GM23338 (cell line): Measurements from ENCODE around the gene TMEM132A. TPM values are rescaled to one million over a fixed set of nuclear protein-coding genes. Genes with fewer than 3 reads are reported as not detected.

Experiments used
- ATAC-seq: fragments of 200-7000 bp; cut with Tn5 transposase; 3 replicates; pipeline ENCODE4 v1.9.1; 2020
- DNase-seq: peaks from one replicate; pipeline ENCODE4 v3.0.0-alpha.2; 2015; ENCODE audit warnings: low spot score
- H2AFZ ChIP-seq: fragments of 200-600 bp; sonication (generic); 2 replicates; pipeline ENCODE4 v1.8.0; 2016; ENCODE audit warnings: antibody characterized with exemption, mild to moderate bottlenecking, moderate library complexity
- H3F3A ChIP-seq: fragments of 200-600 bp; sonication (generic); replicated peaks from 2 replicates; pipeline ENCODE4 v1.8.0; 2017; ENCODE audit warnings: antibody characterized with exemption, mixed run types, low read depth
- H3K27ac ChIP-seq: fragments of 200-600 bp; sonication (generic); 2 replicates; pipeline ENCODE4 v1.6.1; 2016; ENCODE audit warnings: low read depth
- H3K27me3 ChIP-seq: fragments of 200-600 bp; sonication (generic); 2 replicates; pipeline ENCODE4 v1.8.0; 2016; ENCODE audit warnings: mild to moderate bottlenecking, mixed run types, moderate library complexity; ENCODE audit not compliant: insufficient read depth
- H3K36me3 ChIP-seq: fragments of 200-600 bp; sonication (generic); 2 replicates; pipeline ENCODE4 v1.8.0; 2016; ENCODE audit warnings: mild to moderate bottlenecking; ENCODE audit not compliant: insufficient read depth
- H3K4me1 ChIP-seq: fragments of 200-600 bp; sonication (generic); 2 replicates; pipeline ENCODE4 v1.8.0; 2016; ENCODE audit warnings: mild to moderate bottlenecking, moderate library complexity; ENCODE audit not compliant: insufficient read depth
- H3K4me2 ChIP-seq: fragments of 200-600 bp; sonication (generic); 2 replicates; pipeline ENCODE4 v1.7.1; 2017; ENCODE audit warnings: mixed run types
- H3K4me3 ChIP-seq: fragments of 200-600 bp; sonication (generic); 2 replicates; pipeline ENCODE4 v1.6.1; 2016; ENCODE audit warnings: mixed run types
- H3K79me2 ChIP-seq: fragments of 200-600 bp; sonication (generic); replicated peaks from 2 replicates; pipeline ENCODE4 v1.8.0; 2017; ENCODE audit warnings: mild to moderate bottlenecking; ENCODE audit not compliant: insufficient read depth
- H3K9me2 ChIP-seq: fragments of 200-600 bp; sonication (generic); 2 replicates; pipeline ENCODE4 v1.8.0; 2017; ENCODE audit not compliant: insufficient read depth
- H4K20me1 ChIP-seq: fragments of 200-600 bp; sonication (generic); replicated peaks from 2 replicates; pipeline ENCODE4 v1.8.0; 2017; ENCODE audit warnings: mild to moderate bottlenecking; ENCODE audit not compliant: insufficient read depth
- H3K27ac Mint-ChIP-seq: 2 replicates; pipeline ENCODE4 v1.8.0; 2020; ENCODE audit warnings: inconsistent platforms, mild to moderate bottlenecking, moderate library complexity, mixed read lengths
- H3K27me3 Mint-ChIP-seq: 3 replicates; pipeline ENCODE4 v1.8.0; 2022; ENCODE audit warnings: low read depth, mild to moderate bottlenecking, moderate library complexity, mixed read lengths, inconsistent platforms; ENCODE audit not compliant: insufficient read depth, poor library complexity
- H3K36me3 Mint-ChIP-seq: 3 replicates; pipeline ENCODE4 v1.8.0; 2021; ENCODE audit warnings: low read depth, mild to moderate bottlenecking, inconsistent platforms, moderate library complexity, mixed read lengths
- H3K4me1 Mint-ChIP-seq: 3 replicates; pipeline ENCODE4 v1.8.0; 2020; ENCODE audit warnings: mild to moderate bottlenecking, inconsistent platforms, mixed read lengths
- H3K4me3 Mint-ChIP-seq: 3 replicates; pipeline ENCODE4 v1.8.0; 2021; ENCODE audit warnings: moderate library complexity, mild to moderate bottlenecking, inconsistent platforms, mixed read lengths
- H3K9me3 Mint-ChIP-seq: 3 replicates; pipeline ENCODE4 v1.8.0; 2020; ENCODE audit warnings: moderate library complexity, mild to moderate bottlenecking, inconsistent platforms, mixed read lengths
- CREB1 ChIP-seq: fragments of 250-450 bp; sonication (Bioruptor Pico); IDR thresholded peaks from 2 replicates; pipeline ENCODE4 v1.5.0; 2020; ENCODE audit warnings: low read depth, mild to moderate bottlenecking, moderate library complexity
- CTCF ChIP-seq, 2 experiments: fragments of 200-600 bp in 1 of 2; sonication (generic) in 1 of 2; conservative IDR thresholded peaks; 2 replicates each; pipeline versions ENCODE4 v1.5.1 to v1.6.1; 2016 to 2017; ENCODE audit warnings: antibody characterized with exemption in 2 of 2, low read depth in 2 of 2, mild to moderate bottlenecking in 2 of 2, moderate library complexity in 1 of 2
- EZH2 ChIP-seq: fragments of 200-600 bp; sonication (generic); IDR thresholded peaks from one replicate; pipeline ENCODE4 v1.8.0; 2017; ENCODE audit warnings: antibody characterized with exemption, mild to moderate bottlenecking, low read depth; ENCODE audit not compliant: unreplicated experiment
- EZH2phosphoT487 ChIP-seq: fragments of 200-600 bp; sonication (generic); IDR thresholded peaks from one replicate; pipeline ENCODE4 v1.8.1; 2018; ENCODE audit warnings: antibody characterized with exemption; ENCODE audit not compliant: unreplicated experiment
- JUNB ChIP-seq: IDR thresholded peaks from one replicate; pipeline ENCODE4 v1.6.1; 2016; ENCODE audit warnings: antibody characterized with exemption; ENCODE audit not compliant: unreplicated experiment
- NANOG ChIP-seq: IDR thresholded peaks from 2 replicates; pipeline ENCODE4 v1.6.1; 2016; ENCODE audit warnings: antibody characterized with exemption, borderline replicate concordance
- POLR2AphosphoS5 ChIP-seq: IDR thresholded peaks from 2 replicates; pipeline ENCODE4 v1.6.1; 2016; ENCODE audit warnings: antibody characterized with exemption, low read depth
- REST ChIP-seq: IDR thresholded peaks from one replicate; pipeline ENCODE4 v1.6.1; 2018; ENCODE audit warnings: antibody characterized with exemption; ENCODE audit not compliant: unreplicated experiment
- STAT1 ChIP-seq: IDR thresholded peaks from one replicate; pipeline ENCODE4 v1.6.1; 2016; ENCODE audit warnings: antibody characterized with exemption; ENCODE audit not compliant: unreplicated experiment
- ZNF331 ChIP-seq: fragments of 250-450 bp; sonication (Bioruptor Pico); IDR thresholded peaks from 2 replicates; pipeline ENCODE4 v1.5.0; 2020; ENCODE audit warnings: low read depth, mild to moderate bottlenecking, moderate library complexity
- ZNF462 ChIP-seq: fragments of 250-450 bp; sonication (Bioruptor Pico); IDR thresholded peaks from 2 replicates; pipeline ENCODE4 v1.5.0; 2020; ENCODE audit warnings: mild to moderate bottlenecking, moderate library complexity
- polyA plus RNA-seq: library from polyadenylated mRNA; unstranded; fragments of >200 nt; fragmentation: Nextera tagmentation; extraction: Ambion mirVana; gene quantifications from 2 replicates; pipeline ENCODE4 v1.2.1, GENCODE V29; 2016
- total RNA-seq: library from RNA; depleted of rRNA; stranded (reverse); fragments of >200 nt; shearing (Covaris generic); gene quantifications from 2 replicates; pipeline ENCODE4 v1.2.3, GENCODE V29; 2014

TMEM132A gene
- total and polyA plus RNA-seq, 2 experiments from 2014 or later: 36.2 to 96.6 TPM

GRCh38 chr11:60930394-60930793 is 6.1 kb downstream of the TMEM132A start:
- no peak overlapping the region for H3K4me3 ChIP-seq
- Mint-ChIP-seq H3K4me1 (peaks cover 21% of the 10 kb centered on the region), H3K27ac (no peak overlapping the region), H3K36me3 (peaks cover 53% of the 10 kb centered on the region), H3K4me3 (no peak overlapping the region), H3K9me3 (no peaks in the 10 kb centered on the region), H3K27me3 (peaks cover 2% of the 10 kb centered on the region)
- no peaks in the 10 kb centered on the region for H3K79me2 ChIP-seq
- no peak overlapping the region for H3K4me2 ChIP-seq
- no peak overlapping the region for H3K27ac ChIP-seq
- H3K9me2 ChIP-seq: no peaks in the 10 kb centered on the region
- no peak for ATAC-seq
- no peak overlapping the region for H2AFZ ChIP-seq
- peaks cover 11% of the 10 kb centered on the region; the same call in 1 of the 2 replicates for H4K20me1 ChIP-seq
- TF ChIP-seq ZNF331 (no peak), JUNB (no peak), NANOG (no peak), EZH2 (no peak), ZNF462 (no peak)
- H3K4me1 ChIP-seq: peaks cover 6% of the 10 kb centered on the region
- H3F3A ChIP-seq: no peaks in the 10 kb centered on the region
- H3K36me3 ChIP-seq: 0 out of 2 replicates have a peak, but pooled peaks cover 6% of the 10 kb centered on the region
- no peak for DNase-seq
- H3K27me3 ChIP-seq: peaks cover 4% of the 10 kb centered on the region; the same call in 1 of the 2 replicates

GRCh38 chr11:60931917-60932316 is 7.7 kb downstream of the TMEM132A start:
- ATAC-seq (no peak), DNase-seq (no peak)
- peaks cover 51% of the 10 kb centered on the region for H3K36me3 Mint-ChIP-seq
- H3K79me2 ChIP-seq: no peaks in the 10 kb centered on the region
- H3K36me3 ChIP-seq: 0 out of 2 replicates have a peak, but pooled peaks cover 6% of the 10 kb centered on the region
- H3K4me3 ChIP-seq: no peak overlapping the region
- no peaks in the 10 kb centered on the region for H3F3A ChIP-seq
- no peaks in the 10 kb centered on the region for H3K4me1 ChIP-seq
- H3K27me3 Mint-ChIP-seq: peaks cover 2% of the 10 kb centered on the region
- H4K20me1 ChIP-seq: peaks cover 4% of the 10 kb centered on the region; the same call in 1 of the 2 replicates
- 0 out of 3 replicates have a peak, but pooled peaks cover 8% of the 10 kb centered on the region for H3K4me1 Mint-ChIP-seq
- H3K4me3 Mint-ChIP-seq: no peak overlapping the region
- no peak overlapping the region for H3K27ac ChIP-seq
- H3K27me3 ChIP-seq: no peaks in the 10 kb centered on the region
- H3K4me2 ChIP-seq: no peak overlapping the region
- no peaks in the 10 kb centered on the region for H3K9me2 ChIP-seq
- no peak overlapping the region for H3K27ac Mint-ChIP-seq
- H3K9me3 Mint-ChIP-seq: no peaks in the 10 kb centered on the region
- no peak overlapping the region for H2AFZ ChIP-seq
- no peak for TF ChIP-seq JUNB
- TF ChIP-seq STAT1: no peak
- TF ChIP-seq EZH2: no peak
- no peak for TF ChIP-seq CREB1 (CRISPR knock-in tag)
- TF ChIP-seq EZH2phosphoT487: no peak
- TF ChIP-seq ZNF331: no peak
- TF ChIP-seq REST: no peak
- no peak for TF ChIP-seq POLR2AphosphoS5
- TF ChIP-seq CTCF (conservative IDR thresholded peaks at IDR 0.05; ENCODE audit: low read depth in 2 of 2): no peak
